WTC11 (cell line): ENCODE data around the gene FHIT. TPM values are rescaled to one million over a fixed set of nuclear protein-coding genes. Genes with fewer than 3 reads are reported as not detected.

Experiments
- ATAC-seq: fragments of 200-7000 bp; cut with Tn5 transposase; 2 replicates; pipeline ENCODE4 v1.10.0; 2021; ENCODE audit warnings: mild to moderate bottlenecking, moderate library complexity
- CTCF ChIA-PET: fragments of 300-600 bp; sonication (Branson Sonifier 250); formaldehyde crosslinking; loops from one replicate; lab custom pipeline; 2021; ENCODE audit warnings: antibody characterized with exemption; lab: Charles Lee
- POLR2A ChIA-PET: fragments of 350-600 bp; sonication (Branson Sonifier 250); formaldehyde crosslinking; loops from one replicate; lab custom pipeline; 2021; ENCODE audit warnings: antibody characterized with exemption; lab: Charles Lee
- DNase-seq: peaks from one replicate; pipeline ENCODE4 v3.0.0; 2021; ENCODE audit warnings: low spot score
- H3K27ac Mint-ChIP-seq: 2 replicates; pipeline ENCODE4 v1.8.0; 2021; ENCODE audit warnings: mixed read lengths
- H3K27me3 Mint-ChIP-seq: 2 replicates; pipeline ENCODE4 v1.8.0; 2021; ENCODE audit warnings: low read depth, mild to moderate bottlenecking, moderate library complexity, mixed read lengths
- H3K36me3 Mint-ChIP-seq: 2 replicates; pipeline ENCODE4 v1.8.0; 2021; ENCODE audit warnings: mixed read lengths
- H3K4me1 Mint-ChIP-seq: 2 replicates; pipeline ENCODE4 v1.8.0; 2022; ENCODE audit warnings: mixed read lengths
- H3K4me3 Mint-ChIP-seq: 2 replicates; pipeline ENCODE4 v1.8.0; 2021; ENCODE audit warnings: mild to moderate bottlenecking, moderate library complexity, mixed read lengths
- H3K9me3 Mint-ChIP-seq: 2 replicates; pipeline ENCODE4 v1.8.0; 2021; ENCODE audit warnings: mixed read lengths
- ATF1 ChIP-seq: sonication (generic); formaldehyde crosslinking; IDR thresholded peaks from 2 replicates; pipeline ENCODE4 v1.8.1; 2023; ENCODE audit warnings: mild to moderate bottlenecking, moderate library complexity, missing genetic modification reagents
- FOXJ3 ChIP-seq: sonication (generic); formaldehyde crosslinking; IDR thresholded peaks from 2 replicates; pipeline ENCODE4 v1.9.0; 2021; ENCODE audit warnings: missing genetic modification reagents, mild to moderate bottlenecking, borderline replicate concordance
- GABPB1 ChIP-seq: sonication (generic); formaldehyde crosslinking; IDR thresholded peaks from 2 replicates; pipeline ENCODE4 v1.8.1; 2023; ENCODE audit warnings: mild to moderate bottlenecking, missing genetic modification reagents
- GTF2I ChIP-seq: fragments of 250-450 bp; sonication (Bioruptor Pico); conservative IDR thresholded peaks from 2 replicates; pipeline ENCODE4 v1.4.0; 2021; ENCODE audit warnings: mild to moderate bottlenecking
- JUN ChIP-seq: sonication (generic); formaldehyde crosslinking; IDR thresholded peaks from 2 replicates; pipeline ENCODE4 v1.8.0; 2023; ENCODE audit warnings: mild to moderate bottlenecking, missing genetic modification reagents
- KAT7 ChIP-seq: sonication (generic); formaldehyde crosslinking; IDR thresholded peaks from 2 replicates; pipeline ENCODE4 v1.8.1; 2023; ENCODE audit warnings: missing genetic modification reagents, mild to moderate bottlenecking, borderline replicate concordance
- MYBL2 ChIP-seq: sonication (generic); formaldehyde crosslinking; IDR thresholded peaks from 2 replicates; pipeline ENCODE4 v1.8.1; 2023; ENCODE audit warnings: mild to moderate bottlenecking, moderate library complexity, missing genetic modification reagents
- NFATC4 ChIP-seq: fragments of 250-450 bp; sonication (Bioruptor Pico); IDR thresholded peaks from 2 replicates; pipeline ENCODE4 v1.9.0; 2021; ENCODE audit warnings: mild to moderate bottlenecking
- NFYB ChIP-seq: sonication (generic); formaldehyde crosslinking; conservative IDR thresholded peaks from 2 replicates; pipeline ENCODE4 v1.8.0; 2022; ENCODE audit warnings: low read depth, missing genetic modification reagents
- NR3C1 ChIP-seq: sonication (generic); formaldehyde crosslinking; conservative IDR thresholded peaks from 2 replicates; pipeline ENCODE4 v1.8.1; 2023; ENCODE audit warnings: low read depth, mild to moderate bottlenecking, missing genetic modification reagents
- TEAD4 ChIP-seq: sonication (generic); formaldehyde crosslinking; IDR thresholded peaks from 2 replicates; pipeline ENCODE4 v1.8.0; 2022; ENCODE audit warnings: mild to moderate bottlenecking, missing genetic modification reagents
- ZNF138 ChIP-seq: sonication (generic); formaldehyde crosslinking; conservative IDR thresholded peaks from 2 replicates; pipeline ENCODE4 v1.8.1; 2022; ENCODE audit warnings: mild to moderate bottlenecking, moderate library complexity, missing genetic modification reagents
- ZNF219 ChIP-seq: sonication (generic); formaldehyde crosslinking; IDR thresholded peaks from 2 replicates; pipeline ENCODE4 v1.8.0; 2023; ENCODE audit warnings: missing genetic modification reagents, mild to moderate bottlenecking, borderline replicate concordance
- ZNF263 ChIP-seq: sonication (generic); formaldehyde crosslinking; IDR thresholded peaks from 2 replicates; pipeline ENCODE4 v1.8.1; 2022; ENCODE audit warnings: low read depth, mild to moderate bottlenecking, moderate library complexity, missing genetic modification reagents
- ZNF317 ChIP-seq: sonication (generic); formaldehyde crosslinking; IDR thresholded peaks from 2 replicates; pipeline ENCODE4 v1.8.1; 2023; ENCODE audit warnings: low read depth, mild to moderate bottlenecking, moderate library complexity, missing genetic modification reagents, borderline replicate concordance
- ZNF396 ChIP-seq: fragments of 250-450 bp; sonication (Bioruptor Pico); IDR thresholded peaks from 2 replicates; pipeline ENCODE4 v1.8.0; 2021; ENCODE audit warnings: mild to moderate bottlenecking, moderate library complexity, borderline replicate concordance
- total RNA-seq: library from RNA; stranded (reverse); gene quantifications from 3 replicates; pipeline ENCODE4 v1.2.3, GENCODE V29; 2021
- TF ChIP-seq, protein P1 (sequence below): sonication (generic); formaldehyde crosslinking; IDR thresholded peaks from 2 replicates; pipeline ENCODE4 v1.8.0; 2022; ENCODE audit warnings: mild to moderate bottlenecking, missing genetic modification reagents
- TF ChIP-seq, protein P2 (sequence below): sonication (generic); formaldehyde crosslinking; IDR thresholded peaks from 2 replicates; pipeline ENCODE4 v1.8.1; 2022; ENCODE audit warnings: missing genetic modification reagents, borderline replicate concordance
- TF ChIP-seq, protein P3 (sequence below): sonication (generic); formaldehyde crosslinking; IDR thresholded peaks from 2 replicates; pipeline ENCODE4 v1.8.1; 2023; ENCODE audit warnings: mild to moderate bottlenecking, missing genetic modification reagents, borderline replicate concordance
- TF ChIP-seq, protein P4 (sequence below): sonication (generic); formaldehyde crosslinking; IDR thresholded peaks from 2 replicates; pipeline ENCODE4 v1.8.0; 2022; ENCODE audit warnings: mild to moderate bottlenecking, missing genetic modification reagents
- TF ChIP-seq, protein P5 (sequence below): sonication (generic); formaldehyde crosslinking; IDR thresholded peaks from 2 replicates; pipeline ENCODE4 v1.8.1; 2022; ENCODE audit warnings: mild to moderate bottlenecking, moderate library complexity, missing genetic modification reagents

Gene FHIT
- total RNA-seq, 1 experiment from 2014 or later: 2.6 TPM

DNA sequence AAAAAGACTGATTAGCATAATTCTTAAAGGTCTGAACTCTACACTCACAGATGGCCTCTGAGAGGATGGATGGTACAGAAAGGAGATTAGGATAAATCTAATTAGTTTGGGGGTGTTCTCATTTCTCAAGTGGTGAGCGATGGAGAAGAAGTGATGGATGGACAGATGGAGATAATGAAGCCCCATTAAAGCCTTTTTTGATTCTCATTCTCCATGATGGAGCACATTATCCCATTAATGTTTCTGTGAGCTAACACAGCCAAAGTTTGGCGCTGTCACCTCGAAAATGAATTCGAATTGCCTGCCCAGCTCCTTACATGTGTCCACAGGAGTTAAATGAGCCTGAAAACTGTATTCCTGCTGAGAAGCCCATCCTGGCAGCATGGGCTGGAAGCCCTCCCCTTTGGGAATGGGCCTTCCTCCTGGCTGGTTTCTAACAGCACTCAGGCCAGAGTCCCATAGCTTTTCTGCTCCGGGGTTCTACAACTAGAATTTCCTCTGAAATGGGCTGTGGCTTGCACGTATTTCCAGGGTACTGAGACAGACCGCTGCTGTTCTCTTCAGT, 1475.4 kb downstream of the FHIT start:
- ATAC-seq (no peak), DNase-seq (no peak)
- ChIA-PET CTCF (no interaction called here), POLR2A (no interaction called here)
- no peak for TF ChIP-seq ZNF219 (CRISPR knock-in tag)
- no peak for TF ChIP-seq ZNF263 (CRISPR knock-in tag)
- TF ChIP-seq, protein P1, sequence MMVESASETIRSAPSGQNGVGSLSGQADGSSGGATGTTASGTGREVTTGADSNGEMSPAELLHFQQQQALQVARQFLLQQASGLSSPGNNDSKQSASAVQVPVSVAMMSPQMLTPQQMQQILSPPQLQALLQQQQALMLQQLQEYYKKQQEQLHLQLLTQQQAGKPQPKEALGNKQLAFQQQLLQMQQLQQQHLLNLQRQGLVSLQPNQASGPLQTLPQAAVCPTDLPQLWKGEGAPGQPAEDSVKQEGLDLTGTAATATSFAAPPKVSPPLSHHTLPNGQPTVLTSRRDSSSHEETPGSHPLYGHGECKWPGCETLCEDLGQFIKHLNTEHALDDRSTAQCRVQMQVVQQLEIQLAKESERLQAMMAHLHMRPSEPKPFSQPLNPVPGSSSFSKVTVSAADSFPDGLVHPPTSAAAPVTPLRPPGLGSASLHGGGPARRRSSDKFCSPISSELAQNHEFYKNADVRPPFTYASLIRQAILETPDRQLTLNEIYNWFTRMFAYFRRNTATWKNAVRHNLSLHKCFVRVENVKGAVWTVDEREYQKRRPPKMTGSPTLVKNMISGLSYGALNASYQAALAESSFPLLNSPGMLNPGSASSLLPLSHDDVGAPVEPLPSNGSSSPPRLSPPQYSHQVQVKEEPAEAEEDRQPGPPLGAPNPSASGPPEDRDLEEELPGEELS: no peak
- TF ChIP-seq NR3C1 (CRISPR knock-in tag): no peak
- no peak for TF ChIP-seq JUN (CRISPR knock-in tag)
- no peak for TF ChIP-seq GTF2I (CRISPR knock-in tag)
- no peak for TF ChIP-seq ZNF138 (CRISPR knock-in tag)
- TF ChIP-seq, protein P2, sequence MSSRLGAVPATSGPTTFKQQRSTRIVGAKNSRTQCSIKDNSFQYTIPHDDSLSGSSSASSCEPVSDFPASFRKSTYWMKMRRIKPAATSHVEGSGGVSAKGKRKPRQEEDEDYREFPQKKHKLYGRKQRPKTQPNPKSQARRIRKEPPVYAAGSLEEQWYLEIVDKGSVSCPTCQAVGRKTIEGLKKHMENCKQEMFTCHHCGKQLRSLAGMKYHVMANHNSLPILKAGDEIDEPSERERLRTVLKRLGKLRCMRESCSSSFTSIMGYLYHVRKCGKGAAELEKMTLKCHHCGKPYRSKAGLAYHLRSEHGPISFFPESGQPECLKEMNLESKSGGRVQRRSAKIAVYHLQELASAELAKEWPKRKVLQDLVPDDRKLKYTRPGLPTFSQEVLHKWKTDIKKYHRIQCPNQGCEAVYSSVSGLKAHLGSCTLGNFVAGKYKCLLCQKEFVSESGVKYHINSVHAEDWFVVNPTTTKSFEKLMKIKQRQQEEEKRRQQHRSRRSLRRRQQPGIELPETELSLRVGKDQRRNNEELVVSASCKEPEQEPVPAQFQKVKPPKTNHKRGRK (CRISPR knock-in tag): no peak
- TF ChIP-seq ZNF317 (CRISPR knock-in tag): no peak
- TF ChIP-seq ATF1 (CRISPR knock-in tag): no peak
- TF ChIP-seq, protein P3, sequence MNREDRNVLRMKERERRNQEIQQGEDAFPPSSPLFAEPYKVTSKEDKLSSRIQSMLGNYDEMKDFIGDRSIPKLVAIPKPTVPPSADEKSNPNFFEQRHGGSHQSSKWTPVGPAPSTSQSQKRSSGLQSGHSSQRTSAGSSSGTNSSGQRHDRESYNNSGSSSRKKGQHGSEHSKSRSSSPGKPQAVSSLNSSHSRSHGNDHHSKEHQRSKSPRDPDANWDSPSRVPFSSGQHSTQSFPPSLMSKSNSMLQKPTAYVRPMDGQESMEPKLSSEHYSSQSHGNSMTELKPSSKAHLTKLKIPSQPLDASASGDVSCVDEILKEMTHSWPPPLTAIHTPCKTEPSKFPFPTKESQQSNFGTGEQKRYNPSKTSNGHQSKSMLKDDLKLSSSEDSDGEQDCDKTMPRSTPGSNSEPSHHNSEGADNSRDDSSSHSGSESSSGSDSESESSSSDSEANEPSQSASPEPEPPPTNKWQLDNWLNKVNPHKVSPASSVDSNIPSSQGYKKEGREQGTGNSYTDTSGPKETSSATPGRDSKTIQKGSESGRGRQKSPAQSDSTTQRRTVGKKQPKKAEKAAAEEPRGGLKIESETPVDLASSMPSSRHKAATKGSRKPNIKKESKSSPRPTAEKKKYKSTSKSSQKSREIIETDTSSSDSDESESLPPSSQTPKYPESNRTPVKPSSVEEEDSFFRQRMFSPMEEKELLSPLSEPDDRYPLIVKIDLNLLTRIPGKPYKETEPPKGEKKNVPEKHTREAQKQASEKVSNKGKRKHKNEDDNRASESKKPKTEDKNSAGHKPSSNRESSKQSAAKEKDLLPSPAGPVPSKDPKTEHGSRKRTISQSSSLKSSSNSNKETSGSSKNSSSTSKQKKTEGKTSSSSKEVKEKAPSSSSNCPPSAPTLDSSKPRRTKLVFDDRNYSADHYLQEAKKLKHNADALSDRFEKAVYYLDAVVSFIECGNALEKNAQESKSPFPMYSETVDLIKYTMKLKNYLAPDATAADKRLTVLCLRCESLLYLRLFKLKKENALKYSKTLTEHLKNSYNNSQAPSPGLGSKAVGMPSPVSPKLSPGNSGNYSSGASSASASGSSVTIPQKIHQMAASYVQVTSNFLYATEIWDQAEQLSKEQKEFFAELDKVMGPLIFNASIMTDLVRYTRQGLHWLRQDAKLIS (CRISPR knock-in tag): no peak
- no peak for TF ChIP-seq KAT7 (CRISPR knock-in tag)
- no peak for TF ChIP-seq NFATC4
- Mint-ChIP-seq H3K9me3 (peaks cover 3% of the 10 kb centered on the region; the same call in 1 of the 2 replicates), H3K27ac (no peak overlapping the region), H3K4me1 (peaks cover 17% of the 10 kb centered on the region), H3K36me3 (no peaks in the 10 kb centered on the region), H3K4me3 (no peak overlapping the region), H3K27me3 (no peaks in the 10 kb centered on the region)

DNA sequence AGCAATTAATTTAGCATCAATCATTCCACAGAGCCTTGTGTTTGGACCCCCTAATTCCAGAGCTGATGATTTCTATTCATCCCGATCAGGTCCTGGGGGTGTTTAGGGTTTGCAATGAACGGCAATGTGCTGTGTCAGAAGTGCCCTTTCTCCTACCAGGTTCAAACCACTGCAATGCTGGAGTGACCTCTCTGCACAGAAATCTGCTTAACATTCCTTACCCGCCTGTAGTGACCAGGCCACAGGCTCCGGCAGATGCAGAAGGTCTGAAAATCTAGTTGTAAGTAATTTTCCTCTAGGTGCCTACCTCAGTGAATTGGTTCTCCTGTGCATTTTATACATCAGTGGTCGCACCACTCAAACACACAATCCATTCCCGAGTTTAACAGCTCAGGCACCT, 1476.1 kb downstream of the FHIT start:
- POLR2A ChIA-PET: no interaction called here
- Mint-ChIP-seq H3K4me1 (peaks cover 17% of the 10 kb centered on the region), H3K27ac (no peak overlapping the region), H3K9me3 (peaks cover 3% of the 10 kb centered on the region; the same call in 1 of the 2 replicates), H3K36me3 (no peaks in the 10 kb centered on the region), H3K27me3 (no peaks in the 10 kb centered on the region), H3K4me3 (no peak overlapping the region)
- DNase-seq (no peak), ATAC-seq (no peak)
- CTCF ChIA-PET: no interaction called here
- no peak for TF ChIP-seq FOXJ3
- no peak for TF ChIP-seq ZNF396 (CRISPR knock-in tag)
- TF ChIP-seq TEAD4: no peak
- TF ChIP-seq NFYB (CRISPR knock-in tag): no peak
- TF ChIP-seq ZNF317 (CRISPR knock-in tag): no peak
- TF ChIP-seq, protein P4, sequence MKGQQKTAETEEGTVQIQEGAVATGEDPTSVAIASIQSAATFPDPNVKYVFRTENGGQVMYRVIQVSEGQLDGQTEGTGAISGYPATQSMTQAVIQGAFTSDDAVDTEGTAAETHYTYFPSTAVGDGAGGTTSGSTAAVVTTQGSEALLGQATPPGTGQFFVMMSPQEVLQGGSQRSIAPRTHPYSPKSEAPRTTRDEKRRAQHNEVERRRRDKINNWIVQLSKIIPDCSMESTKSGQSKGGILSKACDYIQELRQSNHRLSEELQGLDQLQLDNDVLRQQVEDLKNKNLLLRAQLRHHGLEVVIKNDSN: no peak
- TF ChIP-seq, protein P3 (CRISPR knock-in tag): no peak
- TF ChIP-seq JUN (CRISPR knock-in tag): no peak
- TF ChIP-seq GABPB1 (CRISPR knock-in tag): no peak
- TF ChIP-seq MYBL2 (CRISPR knock-in tag): no peak
- TF ChIP-seq, protein P5, sequence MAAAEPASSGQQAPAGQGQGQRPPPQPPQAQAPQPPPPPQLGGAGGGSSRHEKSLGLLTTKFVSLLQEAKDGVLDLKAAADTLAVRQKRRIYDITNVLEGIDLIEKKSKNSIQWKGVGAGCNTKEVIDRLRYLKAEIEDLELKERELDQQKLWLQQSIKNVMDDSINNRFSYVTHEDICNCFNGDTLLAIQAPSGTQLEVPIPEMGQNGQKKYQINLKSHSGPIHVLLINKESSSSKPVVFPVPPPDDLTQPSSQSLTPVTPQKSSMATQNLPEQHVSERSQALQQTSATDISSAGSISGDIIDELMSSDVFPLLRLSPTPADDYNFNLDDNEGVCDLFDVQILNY (CRISPR knock-in tag): no peak
